DOHH2 (cell line): ENCODE results near the gene ETS2.

Experiments used
- H3F3A ChIP-seq: fragments of 200-600 bp; sonication (generic), shearing (Covaris generic); 2 replicates; pipeline ENCODE4 v1.6.0; 2016; ENCODE audit warnings: antibody characterized with exemption, mild to moderate bottlenecking; ENCODE audit not compliant: control insufficient read depth, insufficient read depth
- H3K27ac ChIP-seq: fragments of 200-600 bp; sonication (generic); 2 replicates; pipeline ENCODE4 v1.5.1; 2014; ENCODE audit warnings: low read depth, mild to moderate bottlenecking, low read length, moderate library complexity
- H3K27me3 ChIP-seq: fragments of 200-600 bp; sonication (generic); 2 replicates; pipeline ENCODE4 v1.6.1; 2014; ENCODE audit warnings: mild to moderate bottlenecking, low read length, mixed read lengths; ENCODE audit not compliant: control insufficient read depth
- H3K36me3 ChIP-seq: fragments of 200-600 bp; sonication (generic); 2 replicates; pipeline ENCODE4 v1.6.1; 2014; ENCODE audit warnings: mild to moderate bottlenecking, low read length, moderate library complexity, mixed read lengths; ENCODE audit not compliant: control insufficient read depth
- H3K4me1 ChIP-seq: fragments of 200-600 bp; sonication (generic); 2 replicates; pipeline ENCODE4 v1.6.1; 2014; ENCODE audit warnings: mild to moderate bottlenecking, low read length, mixed read lengths; ENCODE audit not compliant: control insufficient read depth
- H3K4me2 ChIP-seq: fragments of 200-600 bp; sonication (generic); 2 replicates; pipeline ENCODE4 v1.6.0; 2014; ENCODE audit warnings: mild to moderate bottlenecking, low read length, moderate library complexity
- H3K4me3 ChIP-seq: fragments of 200-600 bp; sonication (generic); 2 replicates; pipeline ENCODE4 v1.5.1; 2014; ENCODE audit warnings: mild to moderate bottlenecking, low read length, mixed read lengths
- H3K79me2 ChIP-seq: fragments of 200-600 bp; sonication (generic); 2 replicates; pipeline ENCODE4 v1.6.1; 2014; ENCODE audit warnings: mild to moderate bottlenecking, low read length, mixed read lengths; ENCODE audit not compliant: control insufficient read depth
- H3K9me2 ChIP-seq: fragments of 200-600 bp; sonication (generic); replicated peaks from 2 replicates; pipeline ENCODE4 v1.6.1; 2014; ENCODE audit warnings: mild to moderate bottlenecking, low read length, mixed read lengths; ENCODE audit not compliant: control insufficient read depth
- H3K9me3 ChIP-seq: fragments of 200-600 bp; sonication (generic); 2 replicates; pipeline ENCODE4 v1.6.1; 2014; ENCODE audit warnings: antibody characterized with exemption, low read length, mixed read lengths; ENCODE audit not compliant: control insufficient read depth, insufficient read depth
- H4K20me1 ChIP-seq: fragments of 200-600 bp; sonication (generic); 2 replicates; pipeline ENCODE4 v1.6.0; 2014; ENCODE audit warnings: low read depth, mild to moderate bottlenecking, antibody characterized with exemption, low read length, moderate library complexity; ENCODE audit not compliant: control insufficient read depth, insufficient read depth
- EZH2phosphoT487 ChIP-seq: fragments of 200-600 bp; sonication (generic); IDR thresholded peaks from 2 replicates; pipeline ENCODE4 v1.6.1; 2017; ENCODE audit warnings: borderline replicate concordance, mild to moderate bottlenecking, antibody characterized with exemption, low read length, moderate library complexity, mixed read lengths
- TF ChIP-seq, protein P1 (sequence below): fragments of 200-600 bp; sonication (generic); IDR thresholded peaks from one replicate; pipeline ENCODE4 v1.5.1; 2014; ENCODE audit warnings: antibody characterized with exemption, mild to moderate bottlenecking, low read depth, low read length; ENCODE audit not compliant: poor library complexity, severe bottlenecking

The ETS2 gene

DNA sequence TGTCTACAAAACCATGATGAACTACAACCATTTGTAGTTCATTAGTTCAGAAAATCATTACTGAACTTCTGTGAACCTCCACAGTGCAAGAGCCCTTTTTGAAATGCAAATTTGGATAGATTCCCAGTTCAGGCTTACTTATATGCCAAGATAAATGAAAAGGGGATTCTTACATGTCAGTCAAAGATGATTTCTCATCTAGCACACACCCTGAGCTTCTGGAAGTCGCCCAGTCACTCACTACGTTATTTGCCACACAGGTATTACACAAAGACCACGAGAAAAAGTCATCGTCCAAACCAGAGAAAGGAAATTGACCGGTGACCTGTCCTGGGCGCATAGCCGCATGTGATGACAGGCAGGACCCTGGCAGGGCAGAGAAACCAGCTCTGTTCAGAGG, 41.8 kb downstream of the ETS2 start:
- Histone ChIP-seq H3K36me3 (no peaks in the 10 kb centered on the region), H3K27ac (no peak overlapping the region), H3K4me3 (no peak overlapping the region), H3K9me2 (no peaks in the 10 kb centered on the region), H3K27me3 (no peaks in the 10 kb centered on the region), H3K4me2 (no peak overlapping the region), H3K9me3 (no peaks in the 10 kb centered on the region), H3F3A (peaks cover 3% of the 10 kb centered on the region; the same call in 1 of the 2 replicates), H3K4me1 (peaks cover 22% of the 10 kb centered on the region), H4K20me1 (no peaks in the 10 kb centered on the region), H3K79me2 (no peaks in the 10 kb centered on the region)
- TF ChIP-seq EZH2phosphoT487: no peak
- TF ChIP-seq, protein P1, sequence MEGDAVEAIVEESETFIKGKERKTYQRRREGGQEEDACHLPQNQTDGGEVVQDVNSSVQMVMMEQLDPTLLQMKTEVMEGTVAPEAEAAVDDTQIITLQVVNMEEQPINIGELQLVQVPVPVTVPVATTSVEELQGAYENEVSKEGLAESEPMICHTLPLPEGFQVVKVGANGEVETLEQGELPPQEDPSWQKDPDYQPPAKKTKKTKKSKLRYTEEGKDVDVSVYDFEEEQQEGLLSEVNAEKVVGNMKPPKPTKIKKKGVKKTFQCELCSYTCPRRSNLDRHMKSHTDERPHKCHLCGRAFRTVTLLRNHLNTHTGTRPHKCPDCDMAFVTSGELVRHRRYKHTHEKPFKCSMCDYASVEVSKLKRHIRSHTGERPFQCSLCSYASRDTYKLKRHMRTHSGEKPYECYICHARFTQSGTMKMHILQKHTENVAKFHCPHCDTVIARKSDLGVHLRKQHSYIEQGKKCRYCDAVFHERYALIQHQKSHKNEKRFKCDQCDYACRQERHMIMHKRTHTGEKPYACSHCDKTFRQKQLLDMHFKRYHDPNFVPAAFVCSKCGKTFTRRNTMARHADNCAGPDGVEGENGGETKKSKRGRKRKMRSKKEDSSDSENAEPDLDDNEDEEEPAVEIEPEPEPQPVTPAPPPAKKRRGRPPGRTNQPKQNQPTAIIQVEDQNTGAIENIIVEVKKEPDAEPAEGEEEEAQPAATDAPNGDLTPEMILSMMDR: no peak

DNA sequence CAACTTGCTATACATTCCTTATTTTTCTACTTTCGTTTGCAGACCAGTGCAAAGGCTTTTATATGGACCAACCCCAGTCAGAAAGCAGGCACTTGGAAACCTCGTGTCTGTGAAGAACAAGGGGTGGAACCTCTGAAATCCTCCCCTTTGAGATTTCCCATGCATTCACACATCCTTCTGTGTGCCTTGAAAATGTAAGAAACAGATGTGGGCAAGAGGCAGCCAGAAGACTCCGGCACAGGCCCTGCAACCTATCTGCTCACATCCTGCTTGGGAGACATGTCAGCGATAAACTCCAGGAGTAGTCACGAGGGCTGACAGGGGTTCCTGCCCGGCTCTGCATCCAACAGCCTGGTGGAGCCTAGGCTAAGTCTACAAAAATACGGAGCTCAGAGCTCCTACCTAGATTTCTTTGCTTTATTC, 42.5 kb downstream of the ETS2 start:
- Histone ChIP-seq H3K9me2 (no peaks in the 10 kb centered on the region), H3K4me3 (no peak overlapping the region), H3K27me3 (no peaks in the 10 kb centered on the region), H3K4me1 (peaks cover 29% of the 10 kb centered on the region), H3K36me3 (no peaks in the 10 kb centered on the region), H3K4me2 (no peak overlapping the region), H3K79me2 (no peaks in the 10 kb centered on the region), H3F3A (peaks cover 3% of the 10 kb centered on the region; the same call in 1 of the 2 replicates), H3K9me3 (no peaks in the 10 kb centered on the region), H4K20me1 (no peaks in the 10 kb centered on the region), H3K27ac (no peak overlapping the region)
- TF ChIP-seq EZH2phosphoT487: no peak
- TF ChIP-seq, protein P1: no peak

DNA sequence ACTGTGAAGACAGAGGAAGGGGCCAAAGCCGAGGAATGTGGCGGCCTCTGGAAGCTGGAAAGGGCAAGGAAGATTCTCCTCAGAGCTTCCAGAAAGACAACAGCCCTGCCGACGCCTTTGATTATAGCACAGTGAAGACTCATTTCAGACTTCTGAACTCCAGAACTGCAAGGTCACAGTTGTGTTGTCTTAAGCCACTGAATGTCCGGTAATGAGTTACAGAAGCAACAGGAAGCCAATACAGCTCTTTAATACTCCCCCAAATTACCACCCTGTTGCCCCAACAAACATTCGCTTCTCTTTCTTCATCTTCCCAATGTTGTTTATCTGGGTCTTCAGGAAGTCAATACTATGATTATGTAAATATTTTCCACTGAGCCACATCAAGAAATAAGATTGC, 44.0 kb downstream of the ETS2 start:
- H3K4me2 ChIP-seq: no peak overlapping the region
- H3K4me1 ChIP-seq: peaks cover 45% of the 10 kb centered on the region
- TF ChIP-seq EZH2phosphoT487: no peak
- TF ChIP-seq, protein P1: no peak
- no peak overlapping the region for H3K27ac ChIP-seq
- H3K36me3 ChIP-seq: no peaks in the 10 kb centered on the region
- no peaks in the 10 kb centered on the region for H4K20me1 ChIP-seq
- peaks cover 3% of the 10 kb centered on the region; the same call in 1 of the 2 replicates for H3F3A ChIP-seq
- no peaks in the 10 kb centered on the region for H3K27me3 ChIP-seq
- H3K79me2 ChIP-seq: no peaks in the 10 kb centered on the region
- no peak overlapping the region for H3K4me3 ChIP-seq
- no peaks in the 10 kb centered on the region for H3K9me2 ChIP-seq
- H3K9me3 ChIP-seq: no peaks in the 10 kb centered on the region
